GM21381 (cell line): Measurements from ENCODE around the gene EBP.
A peak's percentile ranks its signal among the peaks of the same experiment; 100 is the strongest.

Experiments
- ATAC-seq: cut with Tn5 transposase; IDR thresholded peaks from one replicate; pipeline ENCODE4 v1.9.1; 2021; ENCODE audit warnings: mild to moderate bottlenecking, moderate library complexity; ENCODE audit not compliant: unreplicated experiment

EBP gene

DNA sequence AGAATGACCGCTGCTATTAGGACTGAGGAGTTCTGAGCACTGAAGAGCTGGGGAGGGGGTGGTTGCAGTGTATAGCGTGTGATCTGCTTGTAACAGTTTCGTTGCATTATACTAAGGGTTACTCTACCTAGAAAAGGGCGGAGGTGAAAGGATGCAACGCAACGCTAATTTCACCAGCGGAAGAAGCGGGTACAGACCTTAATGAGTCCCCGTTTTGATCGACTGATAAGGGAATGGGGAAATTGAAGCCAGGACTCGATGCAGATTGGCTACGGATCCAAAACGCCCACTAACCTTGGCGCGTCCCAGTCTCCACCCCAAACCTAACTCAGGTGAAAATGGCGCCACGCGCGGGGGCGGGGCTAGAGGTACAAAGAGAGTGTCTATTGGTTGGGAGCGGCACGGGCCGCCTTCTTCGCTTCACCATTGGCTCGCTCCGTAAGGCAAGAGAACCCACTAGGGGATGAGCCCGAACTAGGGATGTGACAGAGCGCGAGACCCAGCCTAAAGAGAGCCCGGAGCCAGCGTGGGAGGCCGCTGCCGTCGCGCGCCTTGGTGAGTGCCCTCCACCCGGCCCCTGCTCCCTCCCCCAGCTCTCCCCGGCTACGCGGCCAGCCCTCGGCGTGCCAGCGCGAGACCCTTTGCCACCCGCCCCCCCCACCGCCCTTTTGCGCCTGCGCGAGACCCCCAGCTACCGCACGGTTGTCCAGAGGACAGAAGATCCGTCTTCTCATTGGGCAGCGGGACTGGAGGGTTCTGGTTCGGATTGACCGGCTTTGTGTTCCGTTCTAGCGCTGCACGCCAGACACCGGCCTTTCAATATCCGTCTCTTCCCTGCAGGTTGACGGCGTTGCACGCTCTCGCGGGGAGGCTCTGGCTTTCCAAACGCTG is at the start of gene EBP:
TSS of gene EBP (plus strand) at position 456 of the 891 bp plus-strand sequence. CDS start 1,964 bp downstream, outside the sequence.
- peak; percentile 94 for ATAC-seq

- no peak for ATAC-seq
Observed at GRCh38 chrX:48472225-48472624, 49.4 kb upstream of the EBP start.

GRCh38 chrX:48472851-48473703 is 48.5 kb upstream of the EBP start:
- ATAC-seq, result no peak

DNA sequence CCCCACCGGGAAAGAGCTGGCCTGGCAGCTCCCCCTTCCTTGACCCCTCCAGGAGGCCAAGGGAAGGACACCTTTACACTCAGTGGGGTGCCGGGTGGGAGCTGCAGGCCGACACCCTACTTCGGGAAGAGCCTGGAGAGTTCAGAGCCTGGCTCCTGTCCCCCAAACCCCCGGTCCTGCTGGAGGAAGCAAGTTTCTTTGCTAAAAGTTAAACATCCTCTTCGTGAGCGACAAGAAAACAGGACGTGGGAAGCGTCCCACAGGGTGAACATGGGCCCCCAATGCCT is 48.0 kb upstream of the EBP start:
- ATAC-seq, result no peak

GRCh38 chrX:48474127-48474526 is 47.5 kb upstream of the EBP start:
- ATAC-seq, result no peak

DNA sequence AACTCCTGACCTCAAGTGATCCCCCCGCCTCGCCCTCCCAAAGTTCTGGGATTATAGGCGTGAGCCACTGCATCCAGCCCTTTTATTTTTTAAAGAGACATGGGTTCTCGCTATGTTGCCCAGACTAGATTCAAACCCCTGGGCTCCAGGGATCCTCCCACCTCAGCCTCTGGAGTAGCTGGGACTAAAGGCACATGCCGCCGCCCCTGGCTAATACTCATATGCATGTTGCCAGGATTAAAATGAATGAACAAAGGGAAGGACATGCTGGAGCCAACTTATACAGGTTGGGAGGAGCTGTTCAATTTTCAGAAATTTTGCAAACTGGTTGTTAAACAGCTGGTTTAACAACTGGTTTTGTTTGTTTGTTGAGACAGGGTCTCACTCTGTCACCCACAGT is 47.0 kb upstream of the EBP start:
- ATAC-seq, result no peak

GRCh38 chrX:48475296-48475695 is 46.3 kb upstream of the EBP start:
- ATAC-seq, result no peak

GRCh38 chrX:48475774-48476577 is 45.6 kb upstream of the EBP start, which contains the start of gene FTSJ1:
Gene FTSJ1 (plus strand): TSS chrX:48476199. CDS start chrX:48478048, 1,849 bp downstream.
- peak; percentile 86 for ATAC-seq

DNA sequence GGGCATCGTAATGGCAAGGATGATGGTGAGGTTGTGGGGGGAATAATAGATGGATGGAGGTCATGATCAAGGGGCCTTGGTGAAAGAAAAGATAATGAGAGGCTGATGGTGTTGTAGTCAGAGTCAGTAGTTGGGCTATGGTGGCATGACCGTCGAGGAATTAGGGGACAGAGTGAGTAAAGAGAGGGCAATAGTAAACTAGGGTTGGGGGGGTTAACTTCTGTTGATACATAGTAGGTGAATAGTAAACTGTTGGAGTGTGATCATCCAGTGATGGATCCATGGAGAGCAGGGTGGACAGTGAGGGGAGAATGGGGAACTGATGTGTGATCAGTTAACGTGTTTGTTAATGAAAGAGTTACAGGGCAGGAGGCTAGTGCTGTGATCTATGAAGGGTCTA is 44.7 kb upstream of the EBP start:
- ATAC-seq, result no peak

- ATAC-seq, result no peak
Observed at GRCh38 chrX:48477960-48478755, 43.5 kb upstream of the EBP start.

DNA sequence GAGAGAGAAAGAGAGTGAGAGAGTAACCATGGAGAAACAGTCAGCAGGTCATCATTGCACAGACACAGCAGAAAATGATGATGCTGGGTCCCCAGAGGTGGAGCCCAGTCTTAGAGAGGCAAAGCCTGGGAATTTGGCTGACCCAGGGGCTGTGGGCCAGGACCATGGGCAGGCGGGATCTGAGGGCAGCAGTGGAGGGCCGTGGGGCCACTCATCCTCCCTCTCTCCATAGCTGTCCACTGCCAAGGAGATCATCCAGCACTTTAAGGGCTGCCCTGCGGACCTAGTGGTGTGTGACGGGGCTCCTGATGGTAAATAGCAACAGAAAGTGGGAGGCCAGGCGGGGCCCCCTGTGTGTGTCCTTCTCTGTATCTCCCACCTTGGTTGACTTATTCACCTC is 42.8 kb upstream of the EBP start:
- ATAC-seq, result no peak

GRCh38 chrX:48480142-48480541 is 41.5 kb upstream of the EBP start:
- ATAC-seq, result no peak

- no peak for ATAC-seq
Observed at GRCh38 chrX:48480583-48480982, 41.0 kb upstream of the EBP start.

DNA sequence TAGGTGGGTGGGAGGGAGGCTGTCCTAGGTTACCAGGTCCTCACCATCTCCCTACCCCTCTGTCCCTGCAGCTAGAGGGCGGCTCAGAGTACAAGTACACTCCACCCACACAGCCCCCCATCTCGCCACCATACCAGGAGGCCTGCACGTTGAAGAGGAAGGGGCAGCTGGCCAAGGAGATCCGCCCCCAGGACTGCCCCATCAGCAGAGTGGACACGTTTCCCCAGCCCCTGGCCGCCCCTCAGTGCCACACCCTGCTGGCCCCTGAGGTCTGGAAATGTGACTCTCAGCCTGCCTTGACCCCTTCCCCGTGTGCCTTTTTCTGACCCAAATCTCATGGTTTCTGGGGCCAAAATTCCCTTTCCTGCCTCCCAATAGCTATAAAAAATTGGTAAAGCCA is 39.1 kb upstream of the EBP start:
- ATAC-seq, result no peak

DNA sequence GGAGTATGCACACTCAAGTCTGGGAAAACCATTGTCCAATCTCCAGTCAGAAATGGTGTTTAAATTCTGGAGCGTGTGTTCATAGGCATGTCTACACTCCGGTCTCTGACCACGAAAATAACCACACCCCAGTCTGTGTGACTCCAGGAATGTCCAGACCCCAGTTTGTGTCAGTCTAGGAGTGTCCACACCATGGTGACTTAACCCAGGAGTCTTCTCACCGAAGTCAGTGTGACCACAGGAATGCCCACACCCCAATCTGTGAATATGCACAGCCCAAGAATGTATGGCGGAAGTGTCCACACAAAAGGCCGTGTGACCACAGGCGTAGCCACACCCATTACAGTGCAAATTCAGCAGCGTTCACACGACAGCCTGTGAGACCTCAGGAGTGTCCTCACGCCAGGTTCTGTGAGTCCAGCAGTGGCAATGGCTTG is 34.2 kb upstream of the EBP start:
- no peak for ATAC-seq

DNA sequence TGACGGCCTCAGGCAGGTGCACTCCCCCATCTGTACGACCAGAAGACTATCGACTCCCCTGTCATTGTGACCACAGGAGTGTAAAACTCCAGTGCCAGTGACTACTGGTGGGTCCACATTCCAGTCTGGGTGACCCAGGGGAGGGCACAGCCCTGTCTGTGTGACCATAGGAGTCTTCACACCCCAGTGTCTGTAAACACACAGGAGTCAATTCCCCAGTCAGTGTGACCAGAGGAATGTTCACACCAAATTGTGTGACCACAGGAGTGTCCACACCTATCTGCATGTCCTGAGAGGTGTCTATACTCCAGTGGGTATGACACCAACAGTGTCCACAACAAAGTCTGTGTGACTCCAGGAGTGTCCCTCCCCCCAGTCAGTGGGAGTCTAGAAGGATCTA is 33.6 kb upstream of the EBP start:
- ATAC-seq, result no peak

DNA sequence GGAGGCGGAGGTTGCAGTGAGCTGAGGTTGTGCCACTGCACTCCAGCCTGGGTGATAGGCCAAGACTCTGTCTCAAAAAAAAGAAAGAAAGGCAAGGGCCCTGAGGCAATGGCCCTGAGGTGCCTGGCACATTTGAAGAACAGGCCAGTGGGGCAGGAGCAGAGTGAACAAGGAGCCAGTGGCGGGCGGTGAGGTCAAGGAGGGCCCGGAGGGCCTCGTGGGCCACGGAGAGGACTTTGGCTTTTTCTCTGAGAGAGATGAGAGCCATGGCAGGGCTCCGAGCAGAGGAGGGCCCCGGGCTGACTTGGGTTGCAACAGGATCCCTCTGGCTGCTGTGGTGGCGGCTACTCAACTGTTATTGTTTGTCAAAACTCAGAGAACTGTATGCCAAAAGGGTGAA is 32.3 kb upstream of the EBP start:
- ATAC-seq, result no peak

GRCh38 chrX:48489892-48490291 is 31.7 kb upstream of the EBP start:
- ATAC-seq, result no peak

DNA sequence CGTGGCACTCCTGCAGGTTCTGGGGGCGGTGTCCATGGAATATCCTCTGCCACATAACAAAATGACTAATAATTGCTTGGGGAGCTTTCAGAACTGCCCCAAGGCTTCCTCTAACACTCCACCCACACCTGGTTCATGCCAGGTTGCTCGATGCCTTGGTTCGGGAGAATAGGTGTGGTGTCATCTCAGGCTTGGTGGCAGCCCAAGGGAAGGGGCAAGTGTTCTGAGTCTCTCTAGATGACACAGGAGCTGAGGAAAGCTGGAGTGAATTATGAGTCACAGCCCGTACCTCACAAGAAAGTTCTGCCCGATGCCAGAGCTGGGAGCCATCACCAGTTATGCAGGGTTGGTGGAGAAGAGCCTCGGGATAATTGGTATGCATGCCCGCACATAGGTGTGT is 30.9 kb upstream of the EBP start:
- no peak for ATAC-seq

- no peak for ATAC-seq
Observed at GRCh38 chrX:48491809-48492208, 29.8 kb upstream of the EBP start.
